ENCODE results near the gene SLAMF6.
"Not testable (repeated sequence)": the region's sequence is repeated elsewhere in the genome, so short reads cannot be mapped to it uniquely, and the experiment has no call there.

Gene SLAMF6

GRCh38 chr1:160486453-160486852, 36.6 kb downstream of the SLAMF6 start:
- no peak for DNase-seq (ENCODE audit: insufficient read length, low spot score)
- no peak for FAIRE-seq
- TF ChIP-seq, protein P1, sequence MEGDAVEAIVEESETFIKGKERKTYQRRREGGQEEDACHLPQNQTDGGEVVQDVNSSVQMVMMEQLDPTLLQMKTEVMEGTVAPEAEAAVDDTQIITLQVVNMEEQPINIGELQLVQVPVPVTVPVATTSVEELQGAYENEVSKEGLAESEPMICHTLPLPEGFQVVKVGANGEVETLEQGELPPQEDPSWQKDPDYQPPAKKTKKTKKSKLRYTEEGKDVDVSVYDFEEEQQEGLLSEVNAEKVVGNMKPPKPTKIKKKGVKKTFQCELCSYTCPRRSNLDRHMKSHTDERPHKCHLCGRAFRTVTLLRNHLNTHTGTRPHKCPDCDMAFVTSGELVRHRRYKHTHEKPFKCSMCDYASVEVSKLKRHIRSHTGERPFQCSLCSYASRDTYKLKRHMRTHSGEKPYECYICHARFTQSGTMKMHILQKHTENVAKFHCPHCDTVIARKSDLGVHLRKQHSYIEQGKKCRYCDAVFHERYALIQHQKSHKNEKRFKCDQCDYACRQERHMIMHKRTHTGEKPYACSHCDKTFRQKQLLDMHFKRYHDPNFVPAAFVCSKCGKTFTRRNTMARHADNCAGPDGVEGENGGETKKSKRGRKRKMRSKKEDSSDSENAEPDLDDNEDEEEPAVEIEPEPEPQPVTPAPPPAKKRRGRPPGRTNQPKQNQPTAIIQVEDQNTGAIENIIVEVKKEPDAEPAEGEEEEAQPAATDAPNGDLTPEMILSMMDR (IDR thresholded peaks at IDR 0.05; ENCODE audit: insufficient read depth, missing control alignments), result no peak

DNA sequence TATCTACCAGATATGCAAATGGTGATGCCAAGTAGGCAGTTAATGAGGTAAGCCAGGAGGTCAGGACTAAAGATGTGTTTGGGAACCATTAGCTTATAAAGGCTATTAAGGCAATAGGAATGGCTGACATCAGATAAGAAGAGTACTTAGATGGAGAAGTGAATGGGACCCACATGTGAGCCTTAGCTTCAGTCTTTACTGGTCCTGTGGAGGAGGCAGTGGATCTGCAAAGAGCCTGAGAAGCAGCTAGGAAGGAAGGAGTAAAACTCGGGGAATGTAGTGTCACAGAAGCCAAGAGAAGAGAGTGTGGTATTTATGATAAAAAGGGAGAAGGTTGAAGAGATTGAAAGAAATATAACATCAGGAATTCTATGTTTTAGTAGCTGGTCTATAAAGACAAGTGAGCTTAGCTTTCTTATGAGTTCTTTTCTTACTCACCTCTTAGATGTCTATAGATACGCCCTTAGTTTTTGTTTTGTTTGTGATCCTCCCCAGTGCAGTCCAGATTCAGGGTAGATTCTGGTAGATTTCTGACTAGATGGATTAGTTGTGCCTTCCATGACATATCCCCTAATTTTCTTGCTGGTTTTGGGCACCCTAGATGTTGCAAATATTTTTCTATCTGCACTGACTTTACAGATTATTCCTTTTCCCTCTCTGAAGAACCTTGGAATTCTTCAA, 39.4 kb downstream of the SLAMF6 start:
- FAIRE-seq, result no peak
- TF ChIP-seq, protein P1 (IDR thresholded peaks at IDR 0.05; ENCODE audit: insufficient read depth, missing control alignments), result no peak
- no peak for DNase-seq (ENCODE audit: insufficient read length, low spot score)

GRCh38 chr1:160481979-160482596, 41.0 kb downstream of the SLAMF6 start:
- TF ChIP-seq, protein P1 (IDR thresholded peaks at IDR 0.05; ENCODE audit: insufficient read depth, missing control alignments), result no peak
- no peak for FAIRE-seq
- DNase-seq (ENCODE audit: insufficient read length, low spot score), result no peak

DNA sequence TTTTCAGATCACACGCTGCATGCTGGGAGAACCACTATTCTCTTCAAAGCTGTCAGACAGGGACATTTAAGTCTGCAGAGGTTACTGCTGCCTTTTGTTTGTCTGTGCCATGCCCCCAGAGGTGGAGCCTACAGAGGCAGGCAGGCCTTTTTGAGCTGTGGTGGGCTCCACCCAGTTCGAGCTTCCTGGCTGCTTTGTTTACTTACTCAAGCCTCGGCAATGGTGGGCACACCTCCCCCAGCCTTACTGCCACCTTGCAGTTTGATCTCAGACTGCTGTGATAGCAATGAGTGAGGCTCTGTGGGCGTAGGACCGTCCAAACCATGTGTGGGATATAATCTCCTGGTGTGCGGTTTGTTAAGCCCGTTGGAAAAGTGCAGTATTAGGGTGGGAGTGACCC, 42.3 kb downstream of the SLAMF6 start:
- DNase-seq (ENCODE audit: insufficient read length, low spot score); FAIRE-seq: not testable (repeated sequence)

DNA sequence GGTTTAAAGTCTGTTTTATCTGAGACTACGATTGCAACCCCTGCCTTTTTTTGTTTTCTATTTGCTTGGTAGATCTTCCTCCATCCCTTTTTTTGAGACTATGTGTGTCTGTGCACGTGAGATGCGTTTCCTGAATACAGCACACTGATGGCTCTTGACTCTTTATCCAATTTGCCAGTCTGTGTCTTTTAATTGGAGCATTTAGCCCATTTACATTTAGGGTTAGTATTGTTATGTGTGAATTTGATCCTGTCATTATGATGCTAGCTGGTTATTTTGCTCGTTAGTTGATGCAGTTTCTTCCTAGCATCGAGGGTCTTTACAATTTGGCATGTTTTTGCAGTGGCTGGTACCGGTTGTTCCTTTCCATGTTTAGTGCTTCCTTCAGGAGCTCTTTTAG, 44.0 kb downstream of the SLAMF6 start:
- not testable (repeated sequence) for FAIRE-seq; DNase-seq (ENCODE audit: insufficient read length, low spot score)

DNA sequence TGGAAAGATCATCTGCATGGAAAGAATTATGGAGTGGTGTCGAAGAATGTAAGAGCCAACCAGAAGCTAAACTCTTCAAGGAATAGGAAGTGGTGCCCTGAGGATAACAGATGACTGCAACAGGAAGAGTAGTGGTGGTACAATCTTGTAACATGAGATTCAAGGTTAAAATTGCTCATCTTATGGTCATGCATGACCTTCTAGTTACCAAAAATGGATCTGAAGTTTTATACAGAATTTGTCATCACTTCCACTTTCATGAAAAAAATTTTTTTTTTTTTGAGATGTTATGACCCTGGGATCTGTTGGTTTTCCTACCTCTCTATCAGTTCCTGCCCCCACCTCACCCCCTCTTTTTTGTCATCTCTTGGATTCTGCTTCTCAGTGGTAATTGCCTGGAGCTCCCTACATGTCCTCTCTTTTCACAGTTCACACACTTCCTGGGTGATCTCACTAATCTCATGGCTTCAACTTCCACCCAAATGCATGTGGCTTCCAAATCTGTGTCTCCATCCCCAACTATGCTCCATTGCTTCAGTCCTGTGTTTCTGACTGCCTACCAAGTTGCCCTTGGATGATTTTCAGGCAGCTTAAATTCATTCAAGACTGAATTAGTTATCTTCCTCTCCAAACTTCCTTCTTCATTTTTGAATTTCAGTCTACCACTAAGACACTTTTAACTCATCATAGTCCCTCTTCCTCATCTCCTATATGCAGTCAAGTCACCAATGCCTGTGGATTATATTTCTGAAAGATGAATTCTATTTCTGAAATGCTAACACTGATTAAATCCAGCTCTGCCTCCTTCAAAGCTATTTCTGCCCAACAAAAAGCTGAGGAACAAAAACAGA, 48.4 kb downstream of the SLAMF6 start:
- TF ChIP-seq, protein P1 (IDR thresholded peaks at IDR 0.05; ENCODE audit: insufficient read depth, missing control alignments), result no peak
- FAIRE-seq, result no peak
- no peak for DNase-seq (ENCODE audit: insufficient read length, low spot score)

DNA sequence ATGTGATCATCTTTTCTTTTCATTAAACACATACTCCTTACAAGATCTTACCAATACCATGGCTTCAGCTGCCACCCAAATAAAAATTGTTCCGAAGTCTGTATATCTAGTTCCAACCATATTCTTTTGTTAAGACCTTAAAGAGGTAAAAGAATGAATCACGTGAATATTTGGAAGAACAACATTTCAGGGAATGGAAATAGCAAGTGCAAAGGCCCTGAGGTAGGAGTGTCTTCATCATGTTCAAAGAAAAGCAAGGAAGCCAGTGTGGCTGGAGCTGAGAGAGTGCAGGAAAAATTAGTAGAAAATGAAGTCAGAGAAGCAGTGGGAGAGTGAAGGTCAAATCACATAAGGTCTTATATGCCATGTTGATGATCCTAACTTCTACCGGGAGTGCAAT, 50.9 kb downstream of the SLAMF6 start:
- FAIRE-seq (no peak), DNase-seq (ENCODE audit: insufficient read length, low spot score) (no peak)
- TF ChIP-seq, protein P1 (IDR thresholded peaks at IDR 0.05; ENCODE audit: insufficient read depth, missing control alignments), result no peak

DNA sequence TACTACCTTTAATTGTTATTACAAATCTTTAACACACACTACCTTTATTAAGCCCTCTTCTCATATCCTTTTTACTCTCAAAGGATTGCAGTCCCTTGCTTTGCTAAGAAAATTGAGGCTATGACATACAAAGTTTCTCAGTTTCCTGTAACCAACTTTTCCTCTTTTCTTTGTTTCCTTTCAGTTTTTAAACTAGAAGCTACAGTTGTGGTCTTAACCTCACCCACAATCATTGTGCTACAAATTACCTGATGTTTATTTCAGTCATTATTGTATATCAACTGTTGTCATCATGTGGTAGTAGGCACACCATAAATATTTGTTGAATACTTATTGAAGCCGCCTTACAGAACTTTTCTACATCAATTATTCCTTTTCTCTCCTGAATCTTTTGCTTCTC, 51.8 kb downstream of the SLAMF6 start:
- DNase-seq (ENCODE audit: insufficient read length, low spot score), result no peak
- no peak for FAIRE-seq
- TF ChIP-seq, protein P1 (IDR thresholded peaks at IDR 0.05; ENCODE audit: insufficient read depth, missing control alignments), result no peak

All from D721Med (cell line).